GM18507 (cell line): ENCODE results near the gene NPAS3.

ENCODE experiments used
- DNase-seq: peaks from one replicate; pipeline ENCODE4 v3.0.0; 2011; ENCODE audit warnings: low read depth; ENCODE audit not compliant: insufficient read length; ENCODE audit errors: extremely low spot score
- FAIRE-seq: peaks from 2 replicates; lab custom pipeline; 2011; peaks lifted over from hg19 to GRCh38; lab: Jason Lieb, UNC

The NPAS3 gene

GRCh38 chr14:33548606-33549005 lies 609.9 kb downstream of the NPAS3 start:
- FAIRE-seq = no peak
- no peak for DNase-seq

GRCh38 chr14:33551963-33552362 lies 613.3 kb downstream of the NPAS3 start:
- no peak for FAIRE-seq

DNA sequence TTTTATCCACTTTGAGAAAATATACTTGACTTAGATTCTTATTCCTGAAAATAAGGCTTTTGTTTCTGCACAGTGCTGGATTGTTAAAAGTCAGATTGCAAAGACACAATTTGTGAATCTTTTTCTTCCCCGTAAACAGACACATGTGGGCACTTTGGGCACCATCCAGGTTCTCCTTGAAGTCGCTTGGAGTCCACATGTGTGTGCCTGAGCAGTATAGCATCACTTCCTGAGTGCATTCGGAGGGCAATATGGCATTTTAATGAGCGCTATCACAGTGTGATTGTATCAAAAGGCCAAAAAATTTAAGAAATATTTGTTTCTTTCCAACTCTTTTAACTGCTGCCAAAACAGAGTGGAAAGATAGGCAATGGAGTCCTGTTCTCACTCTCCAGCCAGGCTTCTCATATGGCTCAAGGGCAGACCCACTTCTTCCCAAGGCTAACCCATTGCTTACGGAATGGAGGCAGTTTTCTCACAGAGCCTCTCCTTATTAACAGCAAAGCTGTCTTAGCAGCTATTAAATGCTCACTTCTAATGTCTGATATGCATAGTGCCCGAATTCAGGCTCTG lies 615.1 kb downstream of the NPAS3 start:
- FAIRE-seq (no peak), DNase-seq (no peak)

More at GRCh38 chr14:33551963-33552362, 613.3 kb downstream of the NPAS3 start:
- DNase-seq = no peak

GRCh38 chr14:33554988-33555387 lies 616.3 kb downstream of the NPAS3 start:
- FAIRE-seq = no peak
- no peak for DNase-seq

- no peak for DNase-seq
- FAIRE-seq = no peak
Observed at GRCh38 chr14:33555710-33556350, 617.2 kb downstream of the NPAS3 start.

DNA sequence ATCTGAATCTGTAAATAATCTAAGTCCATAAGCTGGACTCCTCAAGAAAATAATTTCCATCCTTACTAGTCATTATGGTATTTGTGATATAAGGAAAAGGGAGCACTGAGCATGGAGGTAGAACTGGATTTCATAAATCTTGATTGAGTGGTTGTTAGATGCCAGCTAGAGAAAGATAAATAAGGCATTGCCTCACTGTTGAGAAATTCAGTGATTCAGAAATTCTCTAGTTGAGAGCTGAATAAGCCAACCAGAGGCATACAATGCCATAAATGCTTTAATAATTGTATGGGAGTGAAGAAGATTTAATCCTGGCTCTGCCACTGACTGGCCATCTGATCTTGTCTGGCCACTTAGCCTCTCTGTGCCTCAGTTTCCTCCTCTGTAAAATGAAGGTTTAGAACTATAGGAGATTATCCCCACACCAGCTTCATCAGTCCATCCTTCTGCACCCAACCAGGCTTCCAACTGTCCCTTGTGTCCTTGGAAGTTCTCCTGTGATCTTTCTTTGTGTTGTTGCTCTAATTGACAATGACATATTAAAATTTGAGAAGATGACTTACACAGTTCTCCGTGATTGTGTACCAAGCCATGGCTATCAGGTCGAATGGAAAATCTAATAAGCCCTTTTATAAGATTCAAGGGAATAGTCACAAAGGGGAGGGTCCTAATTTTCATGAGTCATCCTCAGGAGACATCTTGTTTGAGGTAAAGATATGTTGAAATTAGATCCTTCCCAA lies 617.9 kb downstream of the NPAS3 start:
- no peak for DNase-seq
- FAIRE-seq = no peak

GRCh38 chr14:33560718-33561431 lies 622.2 kb downstream of the NPAS3 start:
- no peak for FAIRE-seq
- no peak for DNase-seq

- FAIRE-seq (no peak), DNase-seq (no peak)
Observed at GRCh38 chr14:33561488-33562175, 623.0 kb downstream of the NPAS3 start.

DNA sequence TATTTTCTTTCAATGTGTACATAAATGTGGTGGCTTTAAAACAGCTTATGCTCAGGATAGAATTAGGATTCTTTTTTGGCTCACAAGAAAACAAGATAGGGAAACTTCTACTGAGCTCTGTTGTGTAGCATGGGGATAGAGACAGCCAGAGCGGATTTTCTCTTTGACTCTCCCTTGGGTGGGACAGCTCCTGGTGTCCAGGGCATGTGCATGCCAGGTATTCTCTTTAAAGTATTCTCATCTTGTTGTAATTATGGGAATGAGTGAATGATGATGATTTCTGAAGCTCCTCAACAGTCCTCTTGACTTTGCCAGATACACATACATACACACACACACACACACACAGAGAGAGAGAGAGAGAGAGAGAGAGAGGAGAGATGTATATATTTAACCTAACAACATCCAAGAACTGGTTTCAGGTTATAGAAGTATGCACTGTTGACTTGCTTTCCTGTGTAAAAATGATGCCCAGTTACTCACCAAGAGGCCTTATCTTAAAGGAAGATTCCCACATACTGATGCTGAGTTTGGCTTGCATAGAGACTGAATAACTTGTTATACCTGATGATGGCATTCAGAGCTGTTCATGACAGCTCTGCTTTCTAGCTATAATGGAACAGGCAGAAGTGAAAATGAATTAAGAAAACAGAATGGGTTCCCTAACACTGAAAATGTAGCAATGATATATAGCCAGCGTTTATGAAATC lies 624.7 kb downstream of the NPAS3 start:
- no peak for FAIRE-seq

DNA sequence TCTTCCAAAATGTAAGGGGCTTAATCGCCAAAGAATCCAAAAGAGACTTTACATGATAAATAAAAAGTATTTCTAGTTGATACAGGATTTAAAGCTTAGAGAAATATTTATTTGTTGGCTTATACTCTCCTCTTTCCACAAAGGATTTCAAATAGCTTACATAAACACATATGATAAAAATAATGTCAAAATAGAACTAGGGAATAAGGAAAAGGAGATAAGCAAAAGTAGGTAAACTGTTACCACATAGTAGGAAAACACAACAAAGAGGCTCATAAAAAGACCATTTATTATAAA lies 625.2 kb downstream of the NPAS3 start:
- DNase-seq (no peak), FAIRE-seq (no peak)

More for the DNA sequence above, 624.7 kb downstream of the NPAS3 start:
- no peak for DNase-seq

- DNase-seq (no peak), FAIRE-seq (no peak)
Observed at GRCh38 chr14:33564774-33565630, 626.3 kb downstream of the NPAS3 start.

DNA sequence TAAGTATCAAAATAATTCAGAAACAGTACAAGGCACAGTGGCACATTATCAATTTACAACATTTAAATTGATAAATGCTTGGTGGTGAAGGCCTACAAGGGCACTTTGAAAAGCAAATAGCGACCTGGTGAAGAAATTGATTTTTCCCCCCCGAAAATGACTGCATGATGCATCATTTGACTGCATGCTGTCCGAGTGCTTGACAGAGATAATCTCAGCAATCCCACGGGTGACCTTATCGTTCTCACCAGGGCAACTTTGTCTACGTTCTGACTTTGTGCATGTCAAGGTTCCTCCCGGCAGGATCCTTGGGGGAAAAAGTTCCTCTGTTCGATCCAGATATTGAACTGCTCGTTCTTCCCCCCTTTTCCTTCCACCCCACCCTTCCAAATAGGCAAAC lies 627.4 kb downstream of the NPAS3 start:
- FAIRE-seq (no peak), DNase-seq (no peak)

DNA sequence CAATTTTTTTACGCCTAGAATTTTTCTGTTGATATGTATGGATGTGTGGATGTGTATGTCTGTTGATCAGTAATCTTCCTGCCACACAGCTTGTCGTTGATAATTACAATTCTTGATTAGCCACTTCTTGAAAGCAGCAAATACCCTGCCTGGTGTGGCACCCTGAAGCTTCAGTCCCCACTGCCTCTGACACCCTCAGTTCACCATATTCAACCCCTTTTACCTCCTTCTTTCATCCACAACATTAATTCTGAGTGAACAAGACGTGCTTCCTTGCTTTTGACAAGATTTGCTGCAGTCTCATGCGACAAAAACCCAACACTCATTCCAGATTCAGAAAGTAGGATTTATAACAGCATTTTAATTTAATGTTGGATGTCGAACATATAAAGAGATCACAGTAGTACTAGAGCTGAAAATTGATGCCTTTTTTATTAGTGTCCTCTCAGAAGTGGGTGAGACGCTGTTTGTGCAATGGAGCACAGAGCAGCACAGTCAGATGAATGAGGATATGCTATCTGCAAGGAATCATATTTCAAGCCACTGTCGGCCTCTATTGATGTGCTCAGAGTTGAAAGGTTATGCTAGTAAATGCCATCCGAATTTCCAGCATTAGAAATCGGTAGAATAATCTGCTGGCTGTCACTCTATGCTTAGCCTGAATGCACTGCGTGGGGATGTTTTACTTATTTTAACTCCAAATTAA lies 628.5 kb downstream of the NPAS3 start:
- FAIRE-seq (no peak), DNase-seq (no peak)

DNA sequence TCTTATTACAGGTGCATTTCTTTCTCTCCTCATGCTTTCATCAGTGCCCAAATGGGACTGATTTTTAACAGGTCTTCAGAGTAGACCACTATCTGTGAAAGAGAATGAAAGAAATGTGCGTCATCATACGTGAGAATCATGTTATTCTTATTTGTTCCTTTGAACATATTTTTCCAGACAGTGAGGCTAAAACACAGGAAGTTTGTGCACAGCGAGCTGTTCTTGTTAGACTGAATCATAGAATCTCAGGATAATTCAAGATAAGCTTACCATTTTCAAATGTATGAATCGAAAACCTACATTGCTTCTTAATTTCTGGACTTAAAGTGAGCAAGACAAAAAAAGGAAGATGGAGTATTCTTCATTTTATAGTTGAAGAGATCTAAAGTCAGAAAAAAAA lies 629.1 kb downstream of the NPAS3 start:
- no peak for DNase-seq
- no peak for FAIRE-seq

GRCh38 chr14:33568935-33569579 lies 630.4 kb downstream of the NPAS3 start:
- FAIRE-seq (no peak), DNase-seq (no peak)

- DNase-seq (no peak), FAIRE-seq (no peak)
Observed at GRCh38 chr14:33569821-33570687, 631.4 kb downstream of the NPAS3 start.
